HCT116 (cell line): ENCODE results near the gene RABGAP1. TPM values are rescaled to one million over a fixed set of nuclear protein-coding genes. Genes with fewer than 3 reads are reported as not detected.

Experiments used
- ATAC-seq: fragments of 200-7000 bp; cut with Tn5 transposase; 2 replicates; pipeline ENCODE4 v1.9.1; 2020; ENCODE audit warnings: mild to moderate bottlenecking, moderate library complexity
- BruUV-seq: library from RNA; stranded (reverse); fragments of 400-500 nt; replicated peaks from 2 replicates; lab custom pipeline; 2021; lab: Mats Ljungman, UMichigan
- CTCF ChIA-PET: fragments of 300-600 bp; sonication (Branson Sonifier 250); formaldehyde crosslinking; loops from one replicate; lab custom pipeline; 2021; ENCODE audit warnings: antibody characterized with exemption; lab: Charles Lee
- POLR2A ChIA-PET: fragments of 300-600, 350-600 bp; sonication (Branson Sonifier 250); formaldehyde crosslinking; loops from one replicate; lab custom pipeline; 2021; ENCODE audit warnings: antibody characterized with exemption; lab: Charles Lee
- RAD21 ChIA-PET, 2 experiments: fragments of 300-600 bp; sonication (Branson Sonifier 250); formaldehyde crosslinking; loops; one replicate each; lab custom pipeline; 2023; ENCODE audit warnings: low total read pairs in 2 of 2; ENCODE audit not compliant: uncharacterized antibody in 2 of 2, unreplicated experiment in 2 of 2, low non-redundant PET in 1 of 2; lab: Charles Lee
- DNase-seq: peaks from one replicate; pipeline ENCODE4 v3.0.0-alpha.2; 2010; ENCODE audit warnings: low read depth, low spot score
- H2AFZ ChIP-seq: fragments of 200-600 bp; shearing (Covaris generic), sonication (generic); 2 replicates; pipeline ENCODE4 v1.6.1; 2017; ENCODE audit warnings: low read depth, mixed run types, mixed read lengths, antibody characterized with exemption, low read length; ENCODE audit not compliant: poor library complexity, severe bottlenecking
- H3K27ac ChIP-seq: 2 replicates; pipeline ENCODE4 v1.5.1; 2012; ENCODE audit warnings: low read depth, low read length
- H3K27me3 ChIP-seq: fragments of 200-600 bp; sonication (generic); 2 replicates; pipeline ENCODE4 v1.6.1; 2016; ENCODE audit warnings: mixed run types, low read length, mixed read lengths; ENCODE audit not compliant: insufficient read depth
- H3K36me3 ChIP-seq, 2 experiments: fragments of 200-500 bp in 1 of 2; fragments of 200-600 bp in 1 of 2; sonication (Bioruptor generic) in 1 of 2; sonication (generic) in 1 of 2; 2 replicates each; pipeline versions ENCODE4 v1.5.1 to v1.6.1; 2014 to 2016; ENCODE audit warnings: low read length in 2 of 2, inconsistent platforms in 1 of 2, mixed read lengths in 1 of 2, mixed run types in 1 of 2; ENCODE audit not compliant: insufficient read depth in 2 of 2, control insufficient read depth in 1 of 2
- H3K4me1 ChIP-seq, 2 experiments: fragments of 200-600 bp in 1 of 2; sonication (generic) in 1 of 2; 2 replicates each; pipeline versions ENCODE4 v1.5.1 to v1.6.1; 2012 to 2017; ENCODE audit warnings: low read length in 2 of 2, inconsistent platforms in 1 of 2, mild to moderate bottlenecking in 1 of 2, mixed read lengths in 1 of 2, mixed run types in 1 of 2, moderate library complexity in 1 of 2; ENCODE audit not compliant: insufficient read depth in 2 of 2, control insufficient read depth in 1 of 2
- H3K4me2 ChIP-seq: fragments of 200-600 bp; sonication (generic); 2 replicates; pipeline ENCODE4 v1.6.1; 2017; ENCODE audit warnings: mixed run types, low read length, mixed read lengths
- H3K4me3 ChIP-seq, 2 experiments: fragments of 200-600 bp in 1 of 2; sonication (generic) in 1 of 2; replicated peaks in 1 of 2; 2 replicates each; pipeline ENCODE4 v1.5.1; 2011 to 2016; ENCODE audit warnings: low read length in 2 of 2, control low read depth in 1 of 2, low read depth in 1 of 2, mild to moderate bottlenecking in 1 of 2, mixed read lengths in 1 of 2, mixed run types in 1 of 2
- H3K79me2 ChIP-seq: fragments of 200-600 bp; sonication (generic); 2 replicates; pipeline ENCODE4 v1.6.1; 2017; ENCODE audit warnings: mild to moderate bottlenecking, mixed run types, low read length, moderate library complexity, mixed read lengths; ENCODE audit not compliant: insufficient read depth
- H3K9ac ChIP-seq: fragments of 200-600 bp; sonication (generic); 2 replicates; pipeline ENCODE4 v1.6.1; 2016; ENCODE audit warnings: low read length, mixed read lengths
- H3K9me2 ChIP-seq: fragments of 200-600 bp; sonication (generic), shearing (Covaris generic); 2 replicates; pipeline ENCODE4 v1.6.1; 2017; ENCODE audit warnings: mixed run types, mild to moderate bottlenecking, moderate library complexity; ENCODE audit not compliant: insufficient read depth
- H3K9me3 ChIP-seq, 2 experiments: fragments of 200-500 bp in 1 of 2; fragments of 200-600 bp in 1 of 2; sonication (Bioruptor generic) in 1 of 2; sonication (generic) in 1 of 2; 2 replicates each; pipeline ENCODE4 v1.6.1; 2014 to 2017; ENCODE audit warnings: low read length in 2 of 2, mixed read lengths in 2 of 2, inconsistent platforms in 1 of 2, low read depth in 1 of 2, mild to moderate bottlenecking in 1 of 2, mixed run types in 1 of 2, moderate library complexity in 1 of 2; ENCODE audit not compliant: control insufficient read depth in 1 of 2, insufficient read depth in 1 of 2
- H4K20me1 ChIP-seq: fragments of 200-600 bp; sonication (generic), shearing (Covaris generic); 2 replicates; pipeline ENCODE4 v1.6.1; 2017; ENCODE audit warnings: mixed run types, mild to moderate bottlenecking, moderate library complexity; ENCODE audit not compliant: insufficient read depth
- CBX3 ChIP-seq: IDR thresholded peaks from 2 replicates; pipeline ENCODE4 v1.6.1; 2012; ENCODE audit warnings: low read depth
- CEBPB ChIP-seq: IDR thresholded peaks from 2 replicates; pipeline ENCODE4 v1.6.1; 2012; ENCODE audit warnings: low read depth
- EGR1 ChIP-seq: IDR thresholded peaks from 2 replicates; pipeline ENCODE4 v1.6.1; 2012; ENCODE audit warnings: low read depth
- POLR2AphosphoS5 ChIP-seq: IDR thresholded peaks from 2 replicates; pipeline ENCODE4 v1.6.1; 2011; ENCODE audit warnings: mild to moderate bottlenecking, low read depth, low read length, moderate library complexity
- SP1 ChIP-seq: IDR thresholded peaks from 2 replicates; pipeline ENCODE4 v1.6.1; 2012; ENCODE audit warnings: low read depth
- ZBTB33 ChIP-seq: IDR thresholded peaks from 2 replicates; pipeline ENCODE4 v1.6.1; 2011; ENCODE audit warnings: mild to moderate bottlenecking, low read length, moderate library complexity; ENCODE audit not compliant: insufficient replicate concordance; ENCODE audit errors: extremely low read depth
- ZFX ChIP-seq: fragments of 450-650 bp; IDR thresholded peaks from 2 replicates; pipeline ENCODE4 v1.6.1; 2017
- ZNF274 ChIP-seq: fragments of 200-500 bp; sonication (Bioruptor generic); IDR thresholded peaks from 2 replicates; pipeline ENCODE4 v1.6.1; 2014; ENCODE audit warnings: mild to moderate bottlenecking, low read depth, low read length, inconsistent platforms
- intact Hi-C: fragments of 100-400 bp; cut with micrococcal nuclease; formaldehyde crosslinking; loops from 2 replicates; pipeline ENCODE4 v1.10.0; 2022
- total RNA-seq: library from RNA; stranded (reverse); gene quantifications from one replicate; pipeline ENCODE4 v1.2.1, GENCODE V29; 2021; ENCODE audit not compliant: unreplicated experiment
- TF ChIP-seq, protein P1 (sequence below): IDR thresholded peaks from 2 replicates; pipeline ENCODE4 v1.6.1; 2012

Gene RABGAP1
- total RNA-seq, 1 experiment from 2014 or later = 29.7 TPM

GRCh38 chr9:123089040-123089439 lies 148.2 kb downstream of the RABGAP1 start:
- no peaks in the 10 kb centered on the region for H3K4me1 ChIP-seq
- ATAC-seq (no peak), DNase-seq (no peak)
- intact Hi-C loops = no loop called here
- TF ChIP-seq POLR2AphosphoS5 (no peak), ZNF274 (no peak), EGR1 (no peak), ZBTB33 (no peak), SP1 (no peak), CEBPB (no peak), ZFX (no peak), CBX3 (no peak)
- TF ChIP-seq, protein P1, sequence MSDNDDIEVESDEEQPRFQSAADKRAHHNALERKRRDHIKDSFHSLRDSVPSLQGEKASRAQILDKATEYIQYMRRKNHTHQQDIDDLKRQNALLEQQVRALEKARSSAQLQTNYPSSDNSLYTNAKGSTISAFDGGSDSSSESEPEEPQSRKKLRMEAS = no peak
- H3K27ac ChIP-seq = no peak overlapping the region
- no peaks in the 10 kb centered on the region for H3K9me2 ChIP-seq
- H3K79me2 ChIP-seq = no peaks in the 10 kb centered on the region
- no peak overlapping the region for H2AFZ ChIP-seq
- H3K4me3 ChIP-seq = no peak overlapping the region
- H4K20me1 ChIP-seq = no peaks in the 10 kb centered on the region
- BruUV-seq = no TSS peak
- H3K9me3 ChIP-seq = no peaks in the 10 kb centered on the region
- POLR2A ChIA-PET = no interaction called here
- CTCF ChIA-PET = no interaction called here
- H3K4me2 ChIP-seq = no peak overlapping the region
- no peaks in the 10 kb centered on the region for H3K27me3 ChIP-seq
- H3K36me3 ChIP-seq = peaks cover 8 to 9% of the 10 kb centered on the region in 2 experiments
- RAD21 ChIA-PET = no interaction called here
- H3K9ac ChIP-seq = no peak overlapping the region
